Measurements from ENCODE around the gene BRD4.

DNA sequence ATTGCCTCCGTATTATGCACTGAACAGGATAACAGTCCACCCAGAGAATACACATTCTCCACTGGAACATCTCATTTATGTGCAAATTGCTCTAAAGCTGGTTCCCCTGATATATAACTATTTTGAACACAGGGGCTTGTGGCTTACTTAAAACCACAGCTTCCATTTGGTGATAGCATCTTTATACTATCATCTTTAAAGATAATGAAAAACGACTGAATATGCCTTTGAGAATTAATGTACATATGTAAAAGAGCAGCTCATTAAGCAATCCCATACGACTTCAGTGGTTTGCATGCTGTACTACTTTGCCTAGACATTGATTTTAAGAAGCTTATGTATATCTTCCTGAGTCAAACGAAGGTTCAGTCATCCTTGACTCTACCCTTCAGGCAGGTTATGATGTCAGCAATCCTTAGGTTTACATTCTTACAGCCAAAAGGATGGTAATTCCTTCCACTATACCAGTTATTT, 40.8 kb downstream of the BRD4 start:
- TF ChIP-seq, protein P1, sequence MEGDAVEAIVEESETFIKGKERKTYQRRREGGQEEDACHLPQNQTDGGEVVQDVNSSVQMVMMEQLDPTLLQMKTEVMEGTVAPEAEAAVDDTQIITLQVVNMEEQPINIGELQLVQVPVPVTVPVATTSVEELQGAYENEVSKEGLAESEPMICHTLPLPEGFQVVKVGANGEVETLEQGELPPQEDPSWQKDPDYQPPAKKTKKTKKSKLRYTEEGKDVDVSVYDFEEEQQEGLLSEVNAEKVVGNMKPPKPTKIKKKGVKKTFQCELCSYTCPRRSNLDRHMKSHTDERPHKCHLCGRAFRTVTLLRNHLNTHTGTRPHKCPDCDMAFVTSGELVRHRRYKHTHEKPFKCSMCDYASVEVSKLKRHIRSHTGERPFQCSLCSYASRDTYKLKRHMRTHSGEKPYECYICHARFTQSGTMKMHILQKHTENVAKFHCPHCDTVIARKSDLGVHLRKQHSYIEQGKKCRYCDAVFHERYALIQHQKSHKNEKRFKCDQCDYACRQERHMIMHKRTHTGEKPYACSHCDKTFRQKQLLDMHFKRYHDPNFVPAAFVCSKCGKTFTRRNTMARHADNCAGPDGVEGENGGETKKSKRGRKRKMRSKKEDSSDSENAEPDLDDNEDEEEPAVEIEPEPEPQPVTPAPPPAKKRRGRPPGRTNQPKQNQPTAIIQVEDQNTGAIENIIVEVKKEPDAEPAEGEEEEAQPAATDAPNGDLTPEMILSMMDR (conservative IDR thresholded peaks at IDR 0.05; ENCODE audit: low read length) = no peak
- no peak for TF ChIP-seq EZH2phosphoT487 (IDR thresholded peaks at IDR 0.05; ENCODE audit: borderline replicate concordance, low read depth, low read length)

All from OCI-LY7 (cell line).